HL-60/S4 treated with phorbol 12-myristate 13-acetate at 8.2 ng/mL for 4 days and 3 days (cell line): ENCODE measurements around the gene SIRPA.

Experiments used
- in situ Hi-C: fragments of 300-500 bp; cut with MboI; formaldehyde crosslinking; loops from 2 replicates; pipeline ENCODE4 v1.15.0; 2022; ENCODE audit warnings: low sequenced_read_pairs

Gene SIRPA

GRCh38 chr20:1930165-1930564, 35.0 kb downstream of the SIRPA start:
- in situ Hi-C loops: no loop called here

GRCh38 chr20:1931830-1932229, 36.6 kb downstream of the SIRPA start:
- in situ Hi-C loops: no loop called here

GRCh38 chr20:1932971-1933370, 37.8 kb downstream of the SIRPA start:
- in situ Hi-C loops: no loop called here

- in situ Hi-C loops: no loop called here
Measured at GRCh38 chr20:1933465-1933870, 38.3 kb downstream of the SIRPA start.

GRCh38 chr20:1934156-1934555, 38.9 kb downstream of the SIRPA start:
- in situ Hi-C loops: no loop called here

GRCh38 chr20:1934721-1935573, 39.7 kb downstream of the SIRPA start:
- in situ Hi-C loops: no loop called here

GRCh38 chr20:1935696-1936366, 40.6 kb downstream of the SIRPA start:
- in situ Hi-C loops: no loop called here

- in situ Hi-C loops: no loop called here
Measured at GRCh38 chr20:1937316-1937976, 42.2 kb downstream of the SIRPA start.

GRCh38 chr20:1938464-1939269, 43.5 kb downstream of the SIRPA start:
- in situ Hi-C loops: no loop called here

- in situ Hi-C loops: no loop called here
Measured at GRCh38 chr20:1939270-1939595, 44.0 kb downstream of the SIRPA start.

GRCh38 chr20:1940581-1940980, 45.4 kb downstream of the SIRPA start:
- in situ Hi-C loops: no loop called here

- in situ Hi-C loops: no loop called here
Measured at GRCh38 chr20:1941226-1941625, 46.0 kb downstream of the SIRPA start.

GRCh38 chr20:1942061-1942460, 46.9 kb downstream of the SIRPA start:
- in situ Hi-C loops: no loop called here

- in situ Hi-C loops: no loop called here
Measured at GRCh38 chr20:1942486-1943274, 47.5 kb downstream of the SIRPA start.

- in situ Hi-C loops: no loop called here
Measured at GRCh38 chr20:1943275-1944002, 48.2 kb downstream of the SIRPA start.

- in situ Hi-C loops: no loop called here
Measured at GRCh38 chr20:1944345-1945091, 49.3 kb downstream of the SIRPA start.

- in situ Hi-C loops: no loop called here
Measured at GRCh38 chr20:1945134-1945618, 50.0 kb downstream of the SIRPA start.

- in situ Hi-C loops: no loop called here
Measured at GRCh38 chr20:1945660-1946059, 50.5 kb downstream of the SIRPA start.

GRCh38 chr20:1946442-1946761, 51.2 kb downstream of the SIRPA start:
- in situ Hi-C loops: no loop called here
